Activated naive CD8-positive, alpha-beta T cell treated with anti-CD3 and anti-CD28 coated beads, Interleukin-2, amount 10 ng/mL, durations not matched to agents 7 days and 5 days (primary cell): Measurements from ENCODE around the gene KAZN. TPM values are rescaled to one million over a fixed set of nuclear protein-coding genes. Genes with fewer than 3 reads are reported as not detected.

Source experiments
- ATAC-seq: fragments of 150-1000 bp; cut with Tn5 transposase; one replicate; pipeline ENCODE4 v1.10.0; 2021; ENCODE audit warnings: low read depth, moderate library complexity
- POLR2A ChIA-PET: fragments of 350-600 bp; sonication (Branson Sonifier 250); formaldehyde crosslinking; loops from one replicate; lab custom pipeline; 2021; ENCODE audit warnings: antibody characterized with exemption; lab: Charles Lee
- DNase-seq: peaks from one replicate; pipeline ENCODE4 v3.0.0; 2021
- H3K27ac Mint-ChIP-seq: one replicate; pipeline ENCODE4 v1.8.0; 2022; ENCODE audit warnings: mild to moderate bottlenecking, mixed read lengths
- H3K27me3 Mint-ChIP-seq: one replicate; pipeline ENCODE4 v1.8.0; 2022; ENCODE audit warnings: mild to moderate bottlenecking, moderate library complexity, mixed read lengths
- H3K36me3 Mint-ChIP-seq: one replicate; pipeline ENCODE4 v1.8.0; 2021; ENCODE audit warnings: mild to moderate bottlenecking, mixed read lengths
- H3K4me1 Mint-ChIP-seq: one replicate; pipeline ENCODE4 v1.8.0; 2021; ENCODE audit warnings: mixed read lengths
- H3K4me3 Mint-ChIP-seq: one replicate; pipeline ENCODE4 v1.8.0; 2022; ENCODE audit warnings: mild to moderate bottlenecking, moderate library complexity, mixed read lengths
- H3K9me3 Mint-ChIP-seq: one replicate; pipeline ENCODE4 v1.8.0; 2021; ENCODE audit warnings: mixed read lengths
- total RNA-seq, 2 experiments: library from RNA; stranded (reverse); gene quantifications; one replicate each; pipeline ENCODE4 v1.2.3, GENCODE V29; 2021

The KAZN gene
- total RNA-seq, 2 experiments from 2014 or later: 0.91 to 1.4 TPM

- Mint-ChIP-seq H3K36me3 (no peaks in the 10 kb centered on the region), H3K27me3 (peaks cover 2% of the 10 kb centered on the region), H3K4me1 (no peaks in the 10 kb centered on the region), H3K27ac (no peak overlapping the region), H3K4me3 (no peak overlapping the region), H3K9me3 (peaks cover 4% of the 10 kb centered on the region)
- POLR2A ChIA-PET: no interaction called here
- ATAC-seq: no peak
- DNase-seq: no peak
These were observed 28.6 kb downstream of the KAZN start for GRCh38 chr1:14626869-14627607.

GRCh38 chr1:14627608-14628489, 29.4 kb downstream of the KAZN start:
- Mint-ChIP-seq H3K9me3 (peaks cover 4% of the 10 kb centered on the region), H3K27me3 (peaks cover 2% of the 10 kb centered on the region), H3K4me3 (no peak overlapping the region), H3K27ac (no peak overlapping the region), H3K4me1 (no peaks in the 10 kb centered on the region), H3K36me3 (no peaks in the 10 kb centered on the region)
- no peak for DNase-seq
- POLR2A ChIA-PET: no interaction called here
- ATAC-seq: no peak

- Mint-ChIP-seq H3K27ac (no peak overlapping the region), H3K27me3 (peaks cover 2% of the 10 kb centered on the region), H3K4me1 (no peaks in the 10 kb centered on the region), H3K4me3 (no peak overlapping the region), H3K9me3 (no peaks in the 10 kb centered on the region), H3K36me3 (no peaks in the 10 kb centered on the region)
- DNase-seq: no peak
- POLR2A ChIA-PET: no interaction called here
- ATAC-seq: no peak
These were observed 31.0 kb downstream of the KAZN start for GRCh38 chr1:14629363-14630014.

- POLR2A ChIA-PET: no interaction called here
- H3K4me3 Mint-ChIP-seq: no peak overlapping the region
These were observed 32.5 kb downstream of the KAZN start for GRCh38 chr1:14630986-14631385.

GRCh38 chr1:14631421-14631820, 32.9 kb downstream of the KAZN start:
- ATAC-seq (no peak), DNase-seq (no peak)
- H3K27ac Mint-ChIP-seq: no peak overlapping the region
- no peaks in the 10 kb centered on the region for H3K36me3 Mint-ChIP-seq
- POLR2A ChIA-PET: no interaction called here
- no peaks in the 10 kb centered on the region for H3K4me1 Mint-ChIP-seq
- H3K9me3 Mint-ChIP-seq: no peaks in the 10 kb centered on the region
- H3K27me3 Mint-ChIP-seq: no peaks in the 10 kb centered on the region
- no peak overlapping the region for H3K4me3 Mint-ChIP-seq

More at GRCh38 chr1:14630986-14631385, 32.5 kb downstream of the KAZN start:
- H3K4me1 Mint-ChIP-seq: no peaks in the 10 kb centered on the region
- no peaks in the 10 kb centered on the region for H3K36me3 Mint-ChIP-seq
- H3K27me3 Mint-ChIP-seq: no peaks in the 10 kb centered on the region
- no peaks in the 10 kb centered on the region for H3K9me3 Mint-ChIP-seq
- ATAC-seq (no peak), DNase-seq (no peak)
- H3K27ac Mint-ChIP-seq: no peak overlapping the region

- no peaks in the 10 kb centered on the region for H3K9me3 Mint-ChIP-seq
- no peaks in the 10 kb centered on the region for H3K36me3 Mint-ChIP-seq
- POLR2A ChIA-PET: no interaction called here
- H3K4me3 Mint-ChIP-seq: no peak overlapping the region
- ATAC-seq: no peak
- no peaks in the 10 kb centered on the region for H3K27me3 Mint-ChIP-seq
- H3K27ac Mint-ChIP-seq: no peak overlapping the region
- no peaks in the 10 kb centered on the region for H3K4me1 Mint-ChIP-seq
- no peak for DNase-seq
These were observed 36.0 kb downstream of the KAZN start for GRCh38 chr1:14634486-14634885.

- H3K27me3 Mint-ChIP-seq: no peaks in the 10 kb centered on the region
- no peak for ATAC-seq
- no peak overlapping the region for H3K4me3 Mint-ChIP-seq
- POLR2A ChIA-PET: no interaction called here
- H3K9me3 Mint-ChIP-seq: no peaks in the 10 kb centered on the region
- H3K4me1 Mint-ChIP-seq: no peaks in the 10 kb centered on the region
- no peak for DNase-seq
- H3K36me3 Mint-ChIP-seq: no peaks in the 10 kb centered on the region
- no peak overlapping the region for H3K27ac Mint-ChIP-seq
These were observed 36.9 kb downstream of the KAZN start for GRCh38 chr1:14635421-14635820.

- Mint-ChIP-seq H3K36me3 (no peaks in the 10 kb centered on the region), H3K27ac (no peak overlapping the region), H3K4me1 (no peaks in the 10 kb centered on the region), H3K4me3 (no peak overlapping the region), H3K9me3 (no peaks in the 10 kb centered on the region), H3K27me3 (no peaks in the 10 kb centered on the region)
- DNase-seq (no peak), ATAC-seq (no peak)
- POLR2A ChIA-PET: no interaction called here
These were observed 38.6 kb downstream of the KAZN start for GRCh38 chr1:14636897-14637632.

GRCh38 chr1:14639291-14640050, 41.0 kb downstream of the KAZN start:
- DNase-seq (no peak), ATAC-seq (no peak)
- POLR2A ChIA-PET: no interaction called here
- H3K4me1 Mint-ChIP-seq: no peaks in the 10 kb centered on the region
- no peak overlapping the region for H3K27ac Mint-ChIP-seq
- no peaks in the 10 kb centered on the region for H3K36me3 Mint-ChIP-seq
- no peaks in the 10 kb centered on the region for H3K9me3 Mint-ChIP-seq
- no peaks in the 10 kb centered on the region for H3K27me3 Mint-ChIP-seq
- H3K4me3 Mint-ChIP-seq: no peak overlapping the region

- Mint-ChIP-seq H3K4me1 (no peaks in the 10 kb centered on the region), H3K27me3 (no peaks in the 10 kb centered on the region), H3K4me3 (no peak overlapping the region), H3K36me3 (no peaks in the 10 kb centered on the region), H3K27ac (no peak overlapping the region), H3K9me3 (peaks cover 5% of the 10 kb centered on the region)
- ATAC-seq: no peak
- no peak for DNase-seq
- POLR2A ChIA-PET: no interaction called here
These were observed 44.2 kb downstream of the KAZN start for GRCh38 chr1:14642712-14643111.

- Mint-ChIP-seq H3K27me3 (no peaks in the 10 kb centered on the region), H3K9me3 (peaks cover 5% of the 10 kb centered on the region), H3K4me3 (no peak overlapping the region), H3K4me1 (no peaks in the 10 kb centered on the region), H3K27ac (no peak overlapping the region), H3K36me3 (no peaks in the 10 kb centered on the region)
- POLR2A ChIA-PET: no interaction called here
- no peak for DNase-seq
- ATAC-seq: no peak
These were observed 48.5 kb downstream of the KAZN start for GRCh38 chr1:14646973-14647372.

GRCh38 chr1:14647777-14648176, 49.3 kb downstream of the KAZN start:
- POLR2A ChIA-PET: no interaction called here
- ATAC-seq (no peak), DNase-seq (no peak)
- H3K9me3 Mint-ChIP-seq: peaks cover 5% of the 10 kb centered on the region
- H3K27me3 Mint-ChIP-seq: no peaks in the 10 kb centered on the region
- no peak overlapping the region for H3K27ac Mint-ChIP-seq
- no peaks in the 10 kb centered on the region for H3K36me3 Mint-ChIP-seq
- no peaks in the 10 kb centered on the region for H3K4me1 Mint-ChIP-seq
- no peak overlapping the region for H3K4me3 Mint-ChIP-seq
